Epithelial cell of proximal tubule (primary cell): ENCODE results near the gene MKNK1. TPM values are rescaled to one million over a fixed set of nuclear protein-coding genes. Genes with fewer than 3 reads are reported as not detected.

Source experiments
- DNase-seq: peaks from one replicate; pipeline ENCODE4 v3.0.0-alpha.2; 2011; ENCODE audit warnings: low read depth
- H3K4me3 ChIP-seq: 2 replicates; pipeline ENCODE4 v1.5.1; 2011; ENCODE audit warnings: low read depth, mild to moderate bottlenecking, low read length
- CTCF ChIP-seq: conservative IDR thresholded peaks from 2 replicates; pipeline ENCODE4 v1.5.1; 2012; ENCODE audit warnings: low read depth, mild to moderate bottlenecking, low read length
- total RNA-seq: library from RNA; depleted of rRNA; stranded (reverse); fragments of >200 nt; gene quantifications from 2 replicates; pipeline ENCODE4 v1.2.3, GENCODE V29; 2015

The MKNK1 gene
- total RNA-seq, 1 donor from 2014 or later = 19.2 TPM

GRCh38 chr1:46637444-46638083 lies 33.5 kb upstream of the MKNK1 start:
- no peak for TF ChIP-seq CTCF
- no peak overlapping the region for H3K4me3 ChIP-seq
- DNase-seq = no peak

- TF ChIP-seq CTCF = no peak
- DNase-seq = no peak
- H3K4me3 ChIP-seq = no peak overlapping the region
These were observed 31.1 kb upstream of the MKNK1 start for GRCh38 chr1:46635205-46635604.

- DNase-seq = no peak
- no peak for TF ChIP-seq CTCF
- H3K4me3 ChIP-seq = no peak overlapping the region
These were observed 26.7 kb upstream of the MKNK1 start for GRCh38 chr1:46630719-46631118.

- no peak overlapping the region for H3K4me3 ChIP-seq
- no peak for TF ChIP-seq CTCF
- no peak for DNase-seq
These were observed 19.9 kb upstream of the MKNK1 start for GRCh38 chr1:46623743-46624644.

GRCh38 chr1:46622344-46622743 lies 18.3 kb upstream of the MKNK1 start:
- TF ChIP-seq CTCF = peak; percentile 65
- no peak overlapping the region for H3K4me3 ChIP-seq
- DNase-seq = no peak

GRCh38 chr1:46621930-46622329 lies 17.9 kb upstream of the MKNK1 start:
- DNase-seq = no peak
- no peak overlapping the region for H3K4me3 ChIP-seq
- TF ChIP-seq CTCF = no peak
